ENCODE results near the gene RAC2.

Gene RAC2

DNA sequence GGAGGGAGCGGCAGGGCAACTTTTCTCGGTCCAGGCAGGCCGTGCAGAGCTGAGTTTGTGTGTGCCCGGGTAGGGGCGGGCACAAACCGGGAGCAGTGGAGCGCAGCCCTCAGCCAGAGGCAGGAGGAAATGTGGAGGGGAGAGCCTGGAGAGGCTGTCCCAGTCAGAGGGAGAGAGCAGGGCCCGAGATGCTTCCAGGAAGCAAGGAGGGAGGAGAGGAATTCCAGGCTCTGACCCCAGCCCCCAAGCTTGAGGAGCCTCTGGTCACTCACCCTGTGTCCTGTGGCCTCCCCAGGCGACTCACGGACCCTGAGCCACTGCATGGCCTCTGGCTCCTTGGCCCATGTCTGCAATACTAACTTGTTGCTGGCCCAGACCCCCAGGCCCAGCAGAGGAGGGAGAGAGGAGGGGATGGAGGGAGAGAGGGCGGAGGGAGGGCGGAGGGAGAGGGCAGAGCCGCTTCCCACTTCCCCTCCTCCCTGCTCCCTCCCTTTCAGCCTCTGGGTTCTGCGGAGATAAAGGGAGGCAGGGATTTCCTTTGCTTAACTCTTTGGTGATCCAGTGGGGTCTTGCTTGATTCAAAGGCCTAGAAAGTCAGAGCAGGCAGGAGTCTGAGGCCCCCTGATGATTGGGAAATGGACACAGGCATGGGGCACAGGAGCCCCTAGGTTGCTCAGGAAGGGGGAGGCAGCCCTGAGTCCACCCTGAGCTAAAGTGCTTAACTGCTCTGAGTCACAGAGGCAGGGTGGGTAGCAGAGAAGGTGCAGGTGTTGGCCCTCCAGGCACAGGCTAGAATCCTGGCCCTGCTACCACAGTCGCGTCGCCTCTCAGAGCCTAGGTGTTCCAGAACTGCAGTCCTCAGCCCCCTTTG, 55.9 kb downstream of the RAC2 start, which contains the start of gene C1QTNF6:
TSS of gene C1QTNF6 (minus strand) at position 357 of the 871 bp plus-strand sequence. CDS start at position 323, 34 bp downstream.
- no peak for DNase-seq (ENCODE audit: low read depth)

- no peak for DNase-seq (ENCODE audit: low read depth)
Observed at GRCh38 chr22:37187552-37187890, 56.5 kb downstream of the RAC2 start.

DNA sequence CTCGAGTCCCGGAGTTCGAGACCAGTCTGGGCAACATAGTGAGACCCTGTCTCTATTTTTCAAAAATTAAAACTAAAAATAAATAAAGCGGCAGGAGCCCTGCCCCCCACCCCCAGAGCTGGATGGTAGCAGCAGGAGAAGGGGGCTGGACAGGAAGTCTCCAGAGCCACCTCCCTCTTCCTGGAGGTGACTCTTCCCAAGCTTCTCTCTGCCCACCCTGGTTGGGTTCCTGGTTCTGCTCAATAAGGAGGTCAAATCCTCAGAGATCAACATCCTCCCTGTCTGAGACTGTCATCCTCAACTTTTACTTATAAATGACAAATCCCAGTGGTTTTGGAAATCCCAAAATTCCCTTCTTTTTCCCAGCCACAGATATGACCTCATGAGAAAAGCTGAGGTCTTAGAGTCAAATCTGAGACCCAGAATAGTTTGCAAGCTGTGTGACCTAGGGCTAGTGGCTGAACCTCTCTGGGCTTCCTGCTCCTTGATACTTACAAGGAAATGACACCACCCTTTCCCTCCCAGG, 57.0 kb downstream of the RAC2 start:
- DNase-seq (ENCODE audit: low read depth), result no peak

GRCh38 chr22:37186228-37186996, 57.7 kb downstream of the RAC2 start:
- no peak for DNase-seq (ENCODE audit: low read depth)

GRCh38 chr22:37185646-37186227, 58.3 kb downstream of the RAC2 start:
- DNase-seq (ENCODE audit: low read depth), result no peak

GRCh38 chr22:37184816-37185541, 59.1 kb downstream of the RAC2 start:
- DNase-seq (ENCODE audit: low read depth), result no peak

GRCh38 chr22:37184380-37184755, 59.7 kb downstream of the RAC2 start:
- no peak for DNase-seq (ENCODE audit: low read depth)

DNA sequence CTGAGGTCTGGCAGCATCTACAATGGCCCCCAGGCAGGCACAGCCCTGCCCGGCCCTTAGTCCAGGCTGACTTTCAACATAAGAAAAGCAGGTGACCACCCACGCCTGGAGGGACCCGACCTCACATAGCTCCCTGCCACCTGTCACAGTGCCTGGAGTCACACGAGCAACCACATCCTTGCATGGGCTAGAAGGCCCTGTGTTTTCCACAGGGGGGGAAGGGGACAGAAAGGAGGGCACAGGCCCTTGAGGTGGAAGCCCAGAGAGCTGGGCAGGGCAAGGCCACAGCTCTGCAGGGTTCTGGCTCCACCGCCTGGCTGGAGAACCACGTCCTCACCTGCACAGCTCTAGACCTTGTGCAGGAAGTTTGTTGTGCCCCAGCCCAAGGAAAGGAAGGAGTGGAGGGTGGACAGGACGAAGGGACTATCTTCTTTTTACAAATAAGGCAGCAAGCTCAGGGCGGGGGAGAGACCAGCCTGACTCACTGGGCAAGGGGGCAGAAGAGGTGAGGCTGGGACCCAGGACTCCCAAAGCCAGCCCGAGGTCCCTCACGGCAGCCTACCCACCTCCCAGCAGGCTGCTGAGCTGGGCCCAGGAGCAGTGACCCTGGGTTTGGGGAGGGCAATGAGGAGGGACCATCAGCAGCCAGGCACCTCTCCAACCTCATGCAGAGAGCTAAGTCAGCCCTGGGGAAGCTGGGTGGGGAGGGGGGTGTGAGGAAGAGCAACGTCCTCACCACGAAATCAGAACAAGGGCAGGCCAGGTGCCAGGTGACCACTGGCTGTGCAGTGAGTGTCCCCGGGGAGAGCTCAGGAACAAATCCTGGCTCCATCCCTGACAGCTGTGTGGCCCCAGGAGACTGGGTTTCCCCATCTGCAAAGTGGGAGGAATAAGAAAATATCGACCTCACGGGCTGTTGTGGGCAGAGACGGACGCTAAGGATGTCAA, 60.4 kb downstream of the RAC2 start:
- DNase-seq (ENCODE audit: low read depth), result no peak

GRCh38 chr22:37182949-37183245, 61.2 kb downstream of the RAC2 start:
- DNase-seq (ENCODE audit: low read depth), result no peak

- DNase-seq (ENCODE audit: low read depth), result no peak
Observed at GRCh38 chr22:37182101-37182948, 61.7 kb downstream of the RAC2 start.

DNA sequence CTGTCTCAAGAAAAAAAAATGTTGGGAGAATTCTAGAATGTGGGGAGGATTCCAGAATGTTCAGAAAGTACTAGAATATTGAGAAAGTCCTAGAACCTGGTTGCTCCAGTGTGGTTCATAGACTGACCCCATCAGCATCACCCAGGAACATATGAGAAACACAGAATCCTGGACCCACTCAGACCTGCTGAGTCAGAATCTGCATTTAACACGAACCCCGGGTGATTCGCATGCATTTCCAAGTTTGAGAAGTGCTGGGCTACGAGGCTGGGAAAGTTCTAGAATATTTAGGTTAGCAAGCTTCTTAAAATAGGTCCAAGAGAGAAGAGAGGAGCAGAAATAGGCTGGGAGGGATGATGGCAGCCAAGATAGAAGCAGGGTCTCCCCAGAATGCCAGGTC, 62.4 kb downstream of the RAC2 start:
- DNase-seq (ENCODE audit: low read depth), result no peak

DNA sequence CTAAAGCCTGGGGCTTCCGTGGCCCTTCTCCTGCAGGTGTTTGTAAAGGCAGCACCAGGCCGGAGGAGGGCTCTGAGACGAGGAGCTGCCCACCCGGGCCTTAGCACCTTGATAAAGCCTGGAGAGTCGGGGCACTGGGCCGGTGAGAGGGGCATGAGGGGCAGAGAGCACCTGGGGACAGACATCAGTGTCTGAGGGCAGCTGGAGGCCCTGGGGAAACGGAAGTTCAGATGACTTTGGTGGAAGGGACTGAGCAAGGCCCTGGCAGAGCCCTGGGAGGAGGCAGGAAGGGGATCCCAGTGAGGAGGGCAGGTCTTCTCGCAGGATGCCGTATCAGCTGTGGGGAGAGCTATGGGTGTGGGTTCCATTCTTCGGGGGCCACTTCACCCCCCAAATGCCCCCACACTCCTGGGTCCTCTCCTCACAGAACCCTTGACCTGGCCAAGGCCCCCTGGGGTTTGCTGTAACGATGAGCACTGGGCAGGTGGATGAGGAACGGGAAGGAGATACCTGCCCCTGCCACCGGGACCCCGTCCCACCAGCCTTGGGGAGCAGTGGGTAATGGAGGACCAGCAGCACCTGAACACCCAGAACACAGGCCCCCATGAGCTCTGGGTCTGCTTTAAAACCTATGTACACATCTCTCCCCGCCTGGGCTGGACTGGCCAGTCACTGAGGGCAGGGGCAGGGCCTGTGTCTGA, 63.4 kb downstream of the RAC2 start:
- no peak for DNase-seq (ENCODE audit: low read depth)

DNA sequence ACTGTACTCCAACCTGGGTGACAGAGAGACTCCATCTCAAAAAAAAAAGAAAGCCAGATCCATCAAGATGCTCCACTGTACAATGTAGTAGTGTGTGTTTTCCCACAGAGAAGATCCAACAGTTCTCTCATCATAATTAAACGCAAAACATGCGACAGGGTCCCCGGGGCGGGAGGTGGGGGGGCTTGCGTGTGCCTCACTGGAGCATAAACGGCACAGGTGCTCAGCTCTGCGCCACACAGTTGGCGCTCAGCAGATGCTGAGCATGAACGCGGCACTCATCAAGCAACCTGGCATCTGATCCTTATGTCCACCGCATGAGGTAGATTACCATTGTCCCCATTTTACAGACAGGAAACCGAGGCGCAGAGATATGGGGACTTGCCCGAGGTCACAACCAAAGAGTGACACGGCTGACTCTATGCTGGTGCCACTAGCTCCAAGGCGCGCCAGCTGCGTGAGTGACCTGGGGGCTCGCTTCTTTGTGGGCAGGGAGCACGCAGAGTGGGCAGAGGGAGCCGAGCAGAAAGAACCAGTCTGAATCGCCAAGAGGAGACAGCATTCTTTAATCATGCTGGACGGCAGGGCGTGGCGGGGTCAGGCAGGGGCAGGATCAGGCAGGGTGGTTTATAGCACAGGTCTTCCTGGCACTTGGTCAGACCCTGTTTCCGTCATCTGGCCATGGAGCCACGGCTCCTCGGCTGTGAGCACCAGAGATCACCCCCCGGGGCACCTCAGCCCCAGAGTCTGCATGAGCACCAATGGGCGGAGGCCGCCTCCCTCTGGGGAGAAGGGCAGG, 64.2 kb downstream of the RAC2 start:
- DNase-seq (ENCODE audit: low read depth), result no peak

GRCh38 chr22:37179126-37179470, 65.0 kb downstream of the RAC2 start:
- no peak for DNase-seq (ENCODE audit: low read depth)

- no peak for DNase-seq (ENCODE audit: low read depth)
Observed at GRCh38 chr22:37178350-37179125, 65.5 kb downstream of the RAC2 start.

DNA sequence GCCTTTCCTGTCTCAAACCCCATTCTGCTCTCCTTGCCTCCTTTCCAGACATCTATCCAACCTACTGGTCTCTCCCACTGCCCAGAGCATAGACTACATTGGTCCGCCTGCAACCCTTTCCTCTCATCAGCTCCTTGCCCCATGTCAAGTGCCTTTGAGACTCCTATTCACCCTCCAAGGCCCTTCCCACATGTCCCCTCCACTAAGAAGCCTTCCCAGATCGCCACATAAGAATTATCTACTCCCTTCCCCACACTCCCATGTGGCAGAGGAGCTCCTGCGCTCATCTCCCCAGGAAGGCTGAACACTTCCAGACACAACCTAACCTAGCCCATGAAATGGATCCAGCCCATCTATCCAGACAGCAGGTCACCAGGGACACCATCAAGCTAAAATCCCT, 66.3 kb downstream of the RAC2 start:
- no peak for DNase-seq (ENCODE audit: low read depth)

DNA sequence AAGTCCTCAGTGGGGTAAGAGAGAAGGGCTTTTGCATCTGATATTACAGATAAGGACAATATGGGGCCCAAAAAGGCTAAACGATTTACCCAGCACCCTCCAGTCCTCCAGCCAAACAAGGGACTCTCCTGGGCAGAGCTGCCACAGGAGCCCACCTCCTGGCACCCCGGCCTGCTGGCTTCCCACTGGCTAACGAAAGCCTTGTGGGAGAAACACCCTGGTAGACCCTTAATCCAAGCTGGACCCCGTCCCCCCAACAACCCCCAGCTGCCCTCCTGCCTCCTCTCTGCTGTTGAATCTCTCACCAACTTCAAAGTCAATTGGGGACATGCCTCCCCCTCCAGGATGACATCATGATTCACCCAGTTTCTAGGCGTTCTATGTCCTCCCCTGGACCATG, 66.8 kb downstream of the RAC2 start:
- no peak for DNase-seq (ENCODE audit: low read depth)

DNA sequence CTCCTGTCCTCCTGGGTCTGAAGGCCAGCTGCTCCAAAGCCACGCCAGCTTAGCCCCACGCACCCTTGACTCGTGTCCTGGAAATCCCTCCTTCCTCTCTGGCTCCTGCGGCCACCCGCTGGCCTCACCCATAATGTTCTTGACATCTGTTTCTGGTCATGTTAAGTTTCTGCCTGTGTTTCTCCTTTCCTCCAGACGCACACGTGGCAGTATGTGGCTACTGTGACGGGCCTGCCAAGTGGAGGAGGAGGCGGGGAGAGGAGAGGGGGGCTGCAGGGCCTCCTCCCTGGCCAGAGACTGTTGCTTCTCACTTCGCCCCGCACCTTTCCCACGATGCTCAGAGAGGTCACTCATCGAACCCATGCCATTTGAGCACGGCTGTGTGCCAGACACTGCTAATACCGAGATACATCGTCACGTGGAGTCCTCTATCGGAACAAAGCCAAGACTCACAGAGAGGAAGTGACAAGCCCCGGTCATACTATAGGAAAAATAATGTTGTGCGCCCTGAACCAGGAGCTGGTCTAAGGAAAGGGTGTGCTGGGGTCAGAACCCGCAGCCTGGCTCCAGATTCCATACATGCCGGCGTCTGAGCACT, 67.5 kb downstream of the RAC2 start:
- DNase-seq (ENCODE audit: low read depth), result no peak

Data from stimulated activated CD8-positive, alpha-beta memory T cell treated with anti-CD3 and anti-CD28 coated beads, Interleukin-15, amount 100 ng/mL, for 24 hours (primary cell).